Neural cell (in vitro differentiated cells): Measurements from ENCODE around the gene CABP2.

Experiments used
- EZH2 ChIP-seq: fragments of 200-600, 300-800 bp; shearing (Covaris generic), sonication (generic); IDR thresholded peaks from 2 replicates; pipeline ENCODE4 v1.6.1; 2014; ENCODE audit warnings: antibody characterized with exemption, low read length, borderline replicate concordance, mild to moderate bottlenecking; ENCODE audit not compliant: insufficient read depth, poor library complexity, severe bottlenecking
- MXI1 ChIP-seq: fragments of 450-650 bp; conservative IDR thresholded peaks from 2 replicates; pipeline ENCODE4 v1.6.1; 2014; ENCODE audit warnings: antibody characterized with exemption, mild to moderate bottlenecking; ENCODE audit not compliant: poor library complexity, severe bottlenecking
- POLR2AphosphoS5 ChIP-seq: IDR thresholded peaks from 2 replicates; pipeline ENCODE4 v1.6.1; 2012
- TAF1 ChIP-seq: IDR thresholded peaks from 2 replicates; pipeline ENCODE4 v1.6.1; 2012; ENCODE audit warnings: low read depth
- TF ChIP-seq, protein P1 (sequence below): fragments of 450-650 bp; IDR thresholded peaks from 2 replicates; pipeline ENCODE4 v1.5.1; 2014; ENCODE audit warnings: antibody characterized with exemption, mild to moderate bottlenecking, moderate library complexity; ENCODE audit not compliant: poor library complexity, severe bottlenecking

DNA sequence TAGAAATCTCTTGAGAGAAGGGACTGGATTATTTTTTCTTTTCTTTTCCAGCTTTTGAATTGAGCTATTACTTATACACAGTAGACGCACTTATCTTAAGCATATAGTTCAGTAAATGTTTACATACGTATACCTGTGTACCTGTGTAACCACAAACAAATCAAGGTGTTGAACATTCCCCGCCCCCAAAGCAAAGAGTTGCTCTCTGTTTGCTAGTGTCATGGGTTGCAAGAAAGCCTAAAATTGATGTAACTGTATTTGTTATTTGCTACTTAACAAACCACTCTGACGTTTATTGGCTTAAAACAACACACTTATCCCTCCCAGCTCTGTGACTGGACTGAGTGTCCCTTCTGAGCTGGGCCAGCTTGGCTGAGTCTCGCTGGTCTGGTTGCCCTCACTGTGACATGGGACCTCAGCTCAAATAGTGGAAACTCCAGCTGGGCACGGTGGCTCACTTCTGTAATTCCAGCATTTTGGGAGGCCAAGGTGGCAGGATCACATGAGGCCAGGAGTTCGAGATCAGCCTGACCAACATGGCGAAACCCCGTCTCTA, 25.4 kb upstream of the CABP2 start:
- TF ChIP-seq, protein P1, sequence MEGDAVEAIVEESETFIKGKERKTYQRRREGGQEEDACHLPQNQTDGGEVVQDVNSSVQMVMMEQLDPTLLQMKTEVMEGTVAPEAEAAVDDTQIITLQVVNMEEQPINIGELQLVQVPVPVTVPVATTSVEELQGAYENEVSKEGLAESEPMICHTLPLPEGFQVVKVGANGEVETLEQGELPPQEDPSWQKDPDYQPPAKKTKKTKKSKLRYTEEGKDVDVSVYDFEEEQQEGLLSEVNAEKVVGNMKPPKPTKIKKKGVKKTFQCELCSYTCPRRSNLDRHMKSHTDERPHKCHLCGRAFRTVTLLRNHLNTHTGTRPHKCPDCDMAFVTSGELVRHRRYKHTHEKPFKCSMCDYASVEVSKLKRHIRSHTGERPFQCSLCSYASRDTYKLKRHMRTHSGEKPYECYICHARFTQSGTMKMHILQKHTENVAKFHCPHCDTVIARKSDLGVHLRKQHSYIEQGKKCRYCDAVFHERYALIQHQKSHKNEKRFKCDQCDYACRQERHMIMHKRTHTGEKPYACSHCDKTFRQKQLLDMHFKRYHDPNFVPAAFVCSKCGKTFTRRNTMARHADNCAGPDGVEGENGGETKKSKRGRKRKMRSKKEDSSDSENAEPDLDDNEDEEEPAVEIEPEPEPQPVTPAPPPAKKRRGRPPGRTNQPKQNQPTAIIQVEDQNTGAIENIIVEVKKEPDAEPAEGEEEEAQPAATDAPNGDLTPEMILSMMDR = no peak
- TF ChIP-seq EZH2 (no peak), MXI1 (no peak), POLR2AphosphoS5 (no peak), TAF1 (no peak)
